ENCODE data around the gene DNAJB12.
"Not testable (repeated sequence)": the region's sequence is repeated elsewhere in the genome, so short reads cannot be mapped to it uniquely, and the experiment has no call there.

The DNAJB12 gene

GRCh38 chr10:72310636-72311035, 44.1 kb downstream of the DNAJB12 start:
- TF ChIP-seq CTCF (IDR thresholded peaks at IDR 0.05; ENCODE audit: low read depth, low read length): no peak
- H3K4me3 ChIP-seq (ENCODE audit: low read depth, low read length): no peak overlapping the region

GRCh38 chr10:72310241-72310633, 44.5 kb downstream of the DNAJB12 start:
- TF ChIP-seq CTCF (IDR thresholded peaks at IDR 0.05; ENCODE audit: low read depth, low read length): no peak
- H3K4me3 ChIP-seq (ENCODE audit: low read depth, low read length): no peak overlapping the region

GRCh38 chr10:72309290-72310240, 45.2 kb downstream of the DNAJB12 start:
- no peak overlapping the region for H3K4me3 ChIP-seq (ENCODE audit: low read depth, low read length)
- no peak for TF ChIP-seq CTCF (IDR thresholded peaks at IDR 0.05; ENCODE audit: low read depth, low read length)

- H3K4me3 ChIP-seq (ENCODE audit: low read depth, low read length): no peak overlapping the region
- no peak for TF ChIP-seq CTCF (IDR thresholded peaks at IDR 0.05; ENCODE audit: low read depth, low read length)
Measured at GRCh38 chr10:72308320-72308987, 46.3 kb downstream of the DNAJB12 start.

- not testable (repeated sequence) for H3K4me3 ChIP-seq (ENCODE audit: low read depth, low read length)
Measured at GRCh38 chr10:72307711-72308110, 47.0 kb downstream of the DNAJB12 start.

- no peak overlapping the region for H3K4me3 ChIP-seq (ENCODE audit: low read depth, low read length)
- TF ChIP-seq CTCF (IDR thresholded peaks at IDR 0.05; ENCODE audit: low read depth, low read length): no peak
Measured at GRCh38 chr10:72306215-72306760, 48.4 kb downstream of the DNAJB12 start.

GRCh38 chr10:72303424-72304128, 51.1 kb downstream of the DNAJB12 start:
- TF ChIP-seq CTCF (IDR thresholded peaks at IDR 0.05; ENCODE audit: low read depth, low read length): no peak
- no peak overlapping the region for H3K4me3 ChIP-seq (ENCODE audit: low read depth, low read length)
